ENCODE measurements around the gene KAZALD1.

Gene KAZALD1

GRCh38 chr10:101047961-101048892 is 13.6 kb upstream of the KAZALD1 start:
- DNase-seq (ENCODE audit: low read depth): no peak

- no peak for DNase-seq (ENCODE audit: low read depth)
Observed at GRCh38 chr10:101050208-101051069, 11.3 kb upstream of the KAZALD1 start.

GRCh38 chr10:101052285-101052684 is 9.5 kb upstream of the KAZALD1 start:
- DNase-seq (ENCODE audit: low read depth): peak; percentile 56

DNA sequence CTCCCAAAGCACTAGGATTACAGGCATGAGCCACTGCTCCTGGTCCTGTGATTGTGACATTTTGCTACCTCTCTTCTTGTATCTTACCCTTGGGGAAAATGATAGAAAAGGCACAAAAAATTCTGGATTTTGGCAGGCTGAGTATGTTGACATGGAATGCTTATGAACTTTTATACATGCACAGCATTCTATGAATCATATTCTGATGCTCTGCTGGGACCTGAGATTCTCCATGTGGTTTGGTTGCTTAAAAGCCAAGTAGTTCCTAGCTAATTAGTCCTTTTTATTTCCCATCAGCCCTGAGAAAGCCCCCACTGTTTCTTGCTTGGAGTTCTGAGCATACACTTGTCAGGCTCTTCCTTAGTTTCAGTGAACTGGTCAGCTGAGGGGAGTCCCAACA is 8.3 kb upstream of the KAZALD1 start:
- no peak for DNase-seq (ENCODE audit: low read depth)

DNA sequence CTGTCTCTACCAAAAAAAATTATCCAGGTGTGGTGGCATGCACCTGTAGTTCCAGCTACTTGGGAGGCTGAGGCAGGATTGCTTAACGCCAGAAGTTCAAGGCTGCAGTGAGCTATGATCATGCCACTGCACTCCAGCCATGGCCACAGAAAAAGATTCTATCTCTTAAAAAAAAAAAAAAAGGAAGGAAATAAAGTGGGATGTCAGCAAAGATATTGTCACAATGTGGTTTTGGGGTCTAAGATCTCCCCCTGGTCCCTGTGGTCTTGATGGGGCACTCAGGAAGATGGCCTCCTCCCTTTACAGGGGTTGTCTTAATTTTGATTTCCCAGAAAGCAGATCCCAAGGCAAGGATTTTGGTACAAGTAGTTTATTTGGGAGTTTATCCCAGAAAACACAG is 7.4 kb upstream of the KAZALD1 start:
- no peak for DNase-seq (ENCODE audit: low read depth)

- no peak for DNase-seq (ENCODE audit: low read depth)
Observed at GRCh38 chr10:101054876-101055275, 6.9 kb upstream of the KAZALD1 start.

- DNase-seq (ENCODE audit: low read depth): no peak
Observed at GRCh38 chr10:101055411-101055810, 6.4 kb upstream of the KAZALD1 start.

DNA sequence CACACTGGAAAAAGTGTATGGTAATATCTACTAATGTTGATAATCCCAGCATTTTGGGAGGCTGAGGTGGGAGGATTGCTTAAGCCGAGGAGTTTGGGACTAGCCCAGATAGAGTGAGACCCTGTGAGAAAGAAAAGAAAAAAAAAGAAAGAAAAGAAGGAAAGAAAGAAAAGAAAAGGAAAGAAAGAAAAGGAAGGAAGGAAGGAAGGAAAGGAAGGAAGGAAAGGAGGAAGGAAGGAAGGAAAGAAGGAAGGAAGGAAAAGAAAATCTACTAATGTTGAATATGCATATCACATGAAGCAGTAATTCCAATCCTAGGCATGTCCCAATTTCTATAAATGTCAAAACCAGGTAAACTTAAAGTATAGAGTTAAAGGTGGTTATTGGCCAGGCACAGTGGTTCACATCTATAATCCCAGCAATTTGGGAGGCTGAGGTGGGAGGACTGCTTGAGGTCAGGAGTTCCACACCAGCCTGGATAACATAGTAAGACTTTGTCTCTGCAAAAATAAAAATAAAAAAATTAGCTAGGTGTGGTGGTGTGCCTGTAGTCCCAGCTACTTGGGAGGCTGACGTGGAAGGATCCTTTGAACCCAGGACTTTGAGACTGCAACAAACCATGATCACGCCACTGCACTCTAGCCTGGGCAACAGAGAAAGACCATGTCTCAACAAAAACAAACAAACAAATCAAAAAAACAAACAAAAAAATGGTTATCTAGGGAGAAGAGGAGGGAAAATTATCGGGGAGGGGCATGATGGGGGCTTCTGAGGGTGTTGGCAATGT is 5.2 kb upstream of the KAZALD1 start:
- DNase-seq (ENCODE audit: low read depth): no peak

DNA sequence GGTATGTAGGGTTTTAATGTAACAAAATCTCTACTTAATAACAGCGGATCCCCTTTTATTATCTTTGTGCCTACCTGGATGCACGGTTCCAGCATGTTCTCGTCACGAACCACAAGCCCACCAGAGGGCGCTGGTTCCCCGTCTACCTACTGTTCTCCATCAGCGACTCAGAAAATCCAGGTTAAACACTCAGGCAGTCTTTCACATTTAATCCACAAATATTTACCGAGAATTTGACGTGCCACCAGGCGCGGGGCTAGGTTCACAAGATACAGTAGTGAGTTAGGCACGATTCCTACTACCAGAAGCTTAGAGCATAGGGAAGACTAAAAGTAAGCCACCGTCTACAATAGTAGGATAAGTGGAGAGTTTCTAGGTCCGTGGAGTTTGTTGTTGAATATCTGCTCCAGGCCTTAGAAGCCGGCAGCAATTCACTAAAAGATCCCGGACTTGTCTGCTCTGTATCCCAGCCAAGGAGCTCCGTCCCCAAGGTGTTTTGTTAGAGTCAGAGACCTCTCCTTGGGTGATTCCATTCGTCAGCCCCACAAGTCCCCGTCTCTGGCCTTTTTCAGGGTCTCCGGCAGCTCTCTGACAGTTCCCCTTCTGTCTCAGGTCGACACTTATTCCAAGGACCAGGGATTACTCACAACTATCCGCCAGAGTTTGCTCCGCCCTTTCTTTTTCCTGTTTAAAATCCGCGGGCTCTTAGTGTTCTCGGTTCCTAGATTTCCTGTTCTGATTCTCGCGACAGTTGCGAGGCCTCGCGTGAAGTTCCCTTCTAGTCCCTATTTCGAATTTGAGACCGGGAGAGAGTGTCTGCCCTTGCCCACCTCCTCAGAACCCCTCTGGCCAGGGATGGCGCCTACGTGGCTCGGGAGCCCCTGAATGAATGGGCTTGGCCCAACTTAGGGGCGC is 1.5 kb upstream of the KAZALD1 start:
- peak; percentile 92 for DNase-seq (ENCODE audit: low read depth)

- DNase-seq (ENCODE audit: low read depth): peak; percentile 93
Observed at GRCh38 chr10:101060951-101061623, 702 bp upstream of the KAZALD1 start.

GRCh38 chr10:101062232-101063049 is 652 bp downstream of the KAZALD1 start:
- DNase-seq (ENCODE audit: low read depth): no peak

- DNase-seq (ENCODE audit: low read depth): no peak
Observed at GRCh38 chr10:101063050-101063525, 1.3 kb downstream of the KAZALD1 start.

DNA sequence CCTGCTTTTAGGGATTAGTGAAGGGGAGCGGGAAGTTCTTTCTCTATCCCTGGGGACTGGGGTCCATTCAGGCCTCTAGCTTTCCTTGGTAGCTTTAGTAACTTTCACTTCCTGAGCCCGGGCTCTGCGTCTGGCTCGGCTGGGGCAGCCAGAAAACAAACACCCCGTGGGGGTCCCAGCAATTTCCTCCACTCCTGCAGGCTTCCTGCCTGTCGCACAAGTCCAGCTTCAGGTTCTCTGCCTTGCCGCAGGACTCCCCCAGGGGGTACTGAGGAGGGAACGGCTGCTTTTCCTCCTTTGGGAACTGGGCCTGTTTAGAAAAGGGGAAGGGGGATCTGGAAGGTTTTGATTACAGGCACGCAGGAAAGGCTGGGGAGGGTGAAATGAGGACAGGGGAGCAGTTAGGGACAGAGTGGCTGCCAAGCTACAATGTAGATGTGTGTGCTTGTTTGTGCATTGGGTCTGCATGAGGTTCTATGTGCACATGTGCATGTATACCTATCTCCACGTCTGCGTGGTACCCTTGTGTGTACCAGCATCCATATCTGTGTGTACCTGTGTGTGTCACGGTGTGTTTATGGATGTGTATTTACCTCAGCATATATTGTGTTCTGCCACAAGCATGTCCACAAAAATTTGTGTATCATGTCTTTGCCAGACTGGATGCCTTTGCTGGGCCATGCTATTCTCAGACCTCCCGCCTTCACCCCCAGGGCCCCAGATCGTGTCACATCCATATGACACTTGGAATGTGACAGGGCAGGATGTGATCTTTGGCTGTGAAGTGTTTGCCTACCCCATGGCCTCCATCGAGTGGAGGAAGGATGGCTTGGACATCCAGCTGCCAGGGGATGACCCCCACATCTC is 2.0 kb downstream of the KAZALD1 start:
- no peak for DNase-seq (ENCODE audit: low read depth)

DNA sequence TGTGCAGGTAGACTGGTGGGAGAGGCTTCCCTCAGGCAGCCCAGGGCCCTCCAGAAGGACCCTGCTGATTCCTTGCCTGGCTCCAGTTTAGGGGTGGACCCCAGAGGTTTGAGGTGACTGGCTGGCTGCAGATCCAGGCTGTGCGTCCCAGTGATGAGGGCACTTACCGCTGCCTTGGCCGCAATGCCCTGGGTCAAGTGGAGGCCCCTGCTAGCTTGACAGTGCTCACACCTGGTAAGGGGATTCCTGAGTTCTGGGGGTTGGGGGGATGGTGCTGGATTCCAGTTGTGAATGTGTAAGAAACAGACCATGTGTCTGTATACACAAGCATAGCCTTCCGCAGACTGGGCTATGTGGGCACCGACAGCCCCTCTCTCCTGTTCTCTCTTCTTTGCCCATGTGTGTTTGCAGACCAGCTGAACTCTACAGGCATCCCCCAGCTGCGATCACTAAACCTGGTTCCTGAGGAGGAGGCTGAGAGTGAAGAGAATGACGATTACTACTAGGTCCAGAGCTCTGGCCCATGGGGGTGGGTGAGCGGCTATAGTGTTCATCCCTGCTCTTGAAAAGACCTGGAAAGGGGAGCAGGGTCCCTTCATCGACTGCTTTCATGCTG is 2.7 kb downstream of the KAZALD1 start:
- DNase-seq (ENCODE audit: low read depth): no peak

DNA sequence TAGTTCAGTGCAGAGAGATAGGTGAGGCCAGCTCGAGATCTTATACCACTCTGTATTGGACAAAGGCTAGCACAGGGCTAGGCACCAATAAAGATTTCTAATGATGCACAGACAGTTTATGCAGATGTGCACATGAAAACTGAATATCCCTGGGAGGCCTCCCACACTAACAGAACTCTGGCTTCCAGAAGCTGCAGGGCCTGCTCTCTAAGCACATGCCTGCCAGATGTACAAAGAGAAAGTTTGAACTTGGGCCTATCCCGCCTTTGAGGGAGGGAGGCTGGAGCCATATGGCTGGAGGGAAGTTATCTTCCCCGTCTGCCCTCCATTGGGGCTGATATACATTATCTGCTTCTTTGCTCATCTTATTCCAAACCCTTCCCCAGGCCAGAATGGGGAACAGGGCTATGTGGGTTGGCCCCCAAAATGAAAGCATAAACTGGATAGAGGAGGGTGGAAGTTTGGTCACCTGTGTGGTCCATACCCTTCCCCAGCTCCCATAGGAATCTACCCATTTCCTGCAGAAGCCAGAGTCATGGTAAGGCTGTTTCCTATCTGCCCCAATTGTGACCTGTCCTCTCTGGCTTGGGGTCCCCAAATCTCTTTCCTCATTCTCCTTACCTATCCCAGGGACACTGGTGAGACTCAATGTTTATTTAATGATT is 3.8 kb downstream of the KAZALD1 start:
- DNase-seq (ENCODE audit: low read depth): peak; percentile 56

- DNase-seq (ENCODE audit: low read depth): peak; percentile 63
Observed at GRCh38 chr10:101066146-101066895, 4.5 kb downstream of the KAZALD1 start.

GRCh38 chr10:101066896-101067355 is 5.1 kb downstream of the KAZALD1 start:
- DNase-seq (ENCODE audit: low read depth): no peak
